Middle frontal gyrus (tissue), 1 donor: ENCODE data around the gene KLHDC7A.

Experiments used
- DNase-seq: peaks from one replicate; pipeline ENCODE4 v3.0.0-alpha.2; 2015; ENCODE audit warnings: low spot score; ENCODE audit errors: extremely low spot score

The KLHDC7A gene

GRCh38 chr1:18504609-18505008, 23.9 kb downstream of the KLHDC7A start:
- no peak for DNase-seq

- DNase-seq: no peak
Measured at GRCh38 chr1:18505666-18506065, 24.9 kb downstream of the KLHDC7A start.

- DNase-seq: no peak
Measured at GRCh38 chr1:18508084-18508483, 27.4 kb downstream of the KLHDC7A start.

GRCh38 chr1:18511149-18511873, 30.6 kb downstream of the KLHDC7A start:
- DNase-seq: no peak

- no peak for DNase-seq
Measured at GRCh38 chr1:18511874-18512150, 31.1 kb downstream of the KLHDC7A start.

- DNase-seq: no peak
Measured at GRCh38 chr1:18512883-18513282, 32.2 kb downstream of the KLHDC7A start.

GRCh38 chr1:18513995-18514394, 33.3 kb downstream of the KLHDC7A start:
- no peak for DNase-seq

GRCh38 chr1:18515120-18515667, 34.5 kb downstream of the KLHDC7A start:
- DNase-seq: no peak

GRCh38 chr1:18516473-18516872, 35.7 kb downstream of the KLHDC7A start:
- DNase-seq: no peak

- no peak for DNase-seq
Measured at GRCh38 chr1:18526436-18527275, 45.9 kb downstream of the KLHDC7A start.

- no peak for DNase-seq
Measured at GRCh38 chr1:18527514-18527913, 46.8 kb downstream of the KLHDC7A start.

GRCh38 chr1:18527921-18528320, 47.2 kb downstream of the KLHDC7A start:
- DNase-seq: no peak

GRCh38 chr1:18528616-18529015, 47.9 kb downstream of the KLHDC7A start:
- no peak for DNase-seq

- no peak for DNase-seq
Measured at GRCh38 chr1:18529714-18530113, 49.0 kb downstream of the KLHDC7A start.

GRCh38 chr1:18530587-18531502, 50.1 kb downstream of the KLHDC7A start:
- no peak for DNase-seq

GRCh38 chr1:18531503-18531845, 50.7 kb downstream of the KLHDC7A start:
- no peak for DNase-seq

GRCh38 chr1:18532390-18533170, 51.9 kb downstream of the KLHDC7A start:
- no peak for DNase-seq

GRCh38 chr1:18533259-18533658, 52.5 kb downstream of the KLHDC7A start:
- DNase-seq: no peak

GRCh38 chr1:18534810-18535205, 54.1 kb downstream of the KLHDC7A start:
- DNase-seq: no peak
